NCI-H69 (cell line): ENCODE results near the gene PHACTR1.
"Not testable (repeated sequence)": the region's sequence is repeated elsewhere in the genome, so short reads cannot be mapped to it uniquely, and the experiment has no call there.

Experiments
- DNase-seq: peaks from one replicate; lab custom pipeline; 2025; lab: John Stamatoyannopoulos, UW

PHACTR1 gene

DNA sequence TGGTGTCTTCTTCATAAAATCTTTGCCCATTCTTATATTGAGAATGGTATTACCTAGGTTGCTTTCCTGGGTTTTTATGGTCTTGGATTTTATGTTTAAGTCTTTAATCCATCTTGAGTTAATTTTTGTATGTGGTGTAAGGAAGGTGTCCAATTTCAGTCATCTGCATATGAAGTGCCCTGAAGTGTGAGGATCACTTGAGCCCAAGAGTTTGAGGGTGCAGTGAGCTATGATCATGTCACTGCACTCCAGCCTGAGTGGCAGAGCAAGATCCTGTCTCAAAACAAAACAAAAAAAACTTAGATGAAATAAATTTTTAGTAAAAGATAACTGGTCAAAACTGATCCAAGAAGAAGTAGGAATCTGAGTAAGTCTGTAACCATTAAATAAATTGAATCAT lies 396.4 kb downstream of the PHACTR1 start:
- no peak for DNase-seq

DNA sequence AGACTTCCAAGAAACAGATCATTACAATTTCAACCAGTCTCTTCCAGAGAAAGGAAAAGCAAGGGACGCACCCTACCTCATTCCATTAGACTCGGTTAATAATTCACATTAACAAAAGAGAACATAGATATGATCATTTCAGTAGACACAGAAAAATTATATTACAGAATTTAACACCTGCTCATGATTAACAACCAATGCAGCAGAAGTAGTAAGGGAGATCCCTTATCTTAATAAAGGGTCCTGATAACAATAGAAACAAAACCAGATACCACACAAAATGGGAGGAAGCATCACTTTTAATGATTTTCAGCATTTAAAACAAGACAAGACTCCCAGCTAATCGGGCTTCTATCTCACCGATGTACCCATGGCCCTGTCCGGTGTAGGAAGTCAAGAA lies 396.8 kb downstream of the PHACTR1 start:
- DNase-seq, result no peak

DNA sequence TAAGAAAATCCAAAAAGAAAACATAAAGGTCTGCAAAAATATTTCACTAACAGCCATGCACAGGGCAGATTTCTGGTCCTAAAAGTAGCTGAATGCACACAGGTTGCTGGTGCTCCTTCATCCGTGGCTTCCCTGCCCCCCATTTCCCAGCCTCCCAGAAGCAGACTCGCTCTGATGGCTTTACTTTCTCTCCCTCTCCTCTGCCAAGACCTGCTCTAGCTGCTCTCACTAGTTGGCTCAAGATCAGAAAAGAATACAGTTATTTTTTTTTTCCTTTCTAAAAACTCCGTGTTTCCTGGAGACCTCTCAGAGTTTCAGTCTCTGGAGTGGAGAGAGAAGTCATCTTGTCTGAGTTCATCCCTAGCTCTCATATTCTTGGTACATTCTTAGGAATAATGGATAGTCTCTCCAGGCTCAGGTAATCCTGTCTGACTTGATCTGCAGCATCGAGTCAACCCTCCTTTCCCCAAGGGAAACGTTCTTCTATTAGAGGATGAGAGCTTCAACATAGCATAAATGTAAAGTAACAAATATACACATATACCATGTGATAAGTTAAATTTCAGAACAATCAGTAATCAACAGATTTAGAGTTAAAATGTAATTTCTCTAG lies 397.5 kb downstream of the PHACTR1 start:
- DNase-seq, result no peak

DNA sequence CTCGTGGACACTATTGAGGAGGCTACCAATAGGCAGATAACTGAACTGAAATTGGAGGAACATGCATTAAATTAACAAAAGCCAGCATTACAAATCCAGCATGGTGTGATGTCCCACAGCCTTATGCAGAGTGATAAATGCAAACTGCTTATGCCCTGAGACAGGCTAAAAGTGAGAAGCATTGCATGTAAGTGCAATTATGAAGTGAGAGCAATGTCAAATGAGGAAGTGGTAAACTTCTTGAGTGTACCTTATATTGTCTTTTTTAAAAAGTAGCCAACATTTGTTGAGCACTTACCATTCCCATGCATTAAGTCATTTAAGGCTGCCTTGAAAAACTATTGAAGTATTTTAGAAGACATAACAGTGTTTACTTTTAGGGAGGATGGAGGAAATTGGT lies 399.6 kb downstream of the PHACTR1 start:
- DNase-seq, result no peak

DNA sequence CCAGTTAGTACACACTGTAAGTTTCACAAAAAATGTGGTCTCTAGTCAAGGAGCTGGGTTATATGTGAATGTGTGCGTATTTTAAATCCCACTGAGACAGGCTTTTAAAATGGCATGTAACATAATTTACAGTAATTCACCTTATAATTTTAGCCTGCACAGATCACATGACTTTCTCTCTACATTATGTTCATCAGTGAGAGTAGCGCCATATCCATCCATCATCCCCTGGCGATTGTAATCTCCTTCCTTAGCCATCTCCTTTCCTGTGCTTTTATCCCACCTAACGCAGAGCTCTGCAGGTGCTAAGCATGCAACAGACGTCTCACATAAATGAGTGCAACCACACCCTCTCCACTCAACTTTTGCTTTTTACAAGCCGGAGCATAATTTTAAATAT lies 401.0 kb downstream of the PHACTR1 start:
- DNase-seq, result peak; percentile 57

DNA sequence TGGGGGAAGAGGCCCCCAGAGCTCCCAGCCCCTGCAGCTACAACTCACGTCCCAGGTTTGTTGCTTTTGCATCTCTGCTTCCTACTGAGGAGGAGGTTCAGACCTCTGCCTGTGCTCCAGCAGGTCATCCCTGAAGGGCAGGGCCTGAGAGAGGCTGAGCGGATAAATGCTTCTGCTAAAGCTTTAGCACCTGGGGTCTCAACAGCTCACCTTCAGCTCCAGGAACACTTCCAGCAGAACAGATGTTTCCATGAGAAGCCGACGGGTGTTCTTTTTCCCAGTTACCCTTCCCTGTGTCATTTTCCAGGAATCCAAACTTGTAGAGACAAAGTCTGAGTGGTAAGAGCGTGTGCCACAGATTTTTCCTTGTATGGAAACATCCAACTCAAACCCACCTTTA lies 403.0 kb downstream of the PHACTR1 start:
- no peak for DNase-seq

DNA sequence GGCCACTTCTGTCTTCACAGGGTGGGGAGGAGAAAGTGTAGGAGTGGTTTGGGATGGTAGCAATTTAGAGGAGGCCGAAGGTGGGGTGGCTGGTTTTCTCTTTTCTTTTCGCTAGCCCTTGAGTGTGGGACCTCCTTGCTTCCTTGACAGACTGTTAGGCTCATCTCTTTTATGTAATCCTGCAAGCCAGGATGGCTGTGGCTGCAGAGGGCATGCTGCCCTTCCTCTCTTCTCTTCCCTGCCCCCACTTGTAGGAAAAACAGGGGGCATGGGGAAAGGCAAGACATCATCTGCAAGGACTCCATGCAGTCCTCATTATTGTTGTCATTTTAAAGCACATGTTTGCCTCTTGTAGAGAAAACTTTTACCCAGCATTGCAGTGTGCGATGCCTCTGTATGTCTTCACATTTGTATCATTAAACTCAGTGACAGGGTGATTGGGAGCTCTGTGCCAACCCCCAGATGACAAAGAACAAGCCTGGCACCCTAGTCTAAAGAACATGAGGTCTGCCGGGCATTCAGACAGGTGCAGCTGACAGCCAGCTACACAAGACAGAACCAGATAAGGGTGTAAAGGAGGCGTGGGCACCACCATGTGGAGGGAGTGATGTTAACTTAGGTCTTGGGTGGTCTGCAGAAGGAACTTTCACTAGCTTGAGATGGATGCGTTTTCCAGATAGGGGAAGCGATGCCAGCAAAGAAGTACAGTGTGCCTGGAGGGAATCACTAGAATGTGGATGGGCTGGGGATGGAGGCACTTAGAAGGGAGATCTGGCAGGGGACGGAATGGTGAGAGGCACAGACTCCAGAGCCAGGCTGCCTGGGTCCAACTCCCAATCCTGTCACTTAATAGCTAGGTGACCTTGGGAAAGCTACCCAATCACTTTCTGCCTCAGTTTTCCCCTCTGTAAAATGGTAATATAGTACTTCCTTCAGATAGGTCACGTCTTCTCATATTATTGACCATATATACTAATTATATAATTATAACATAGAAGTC lies 404.2 kb downstream of the PHACTR1 start:
- DNase-seq, result no peak

DNA sequence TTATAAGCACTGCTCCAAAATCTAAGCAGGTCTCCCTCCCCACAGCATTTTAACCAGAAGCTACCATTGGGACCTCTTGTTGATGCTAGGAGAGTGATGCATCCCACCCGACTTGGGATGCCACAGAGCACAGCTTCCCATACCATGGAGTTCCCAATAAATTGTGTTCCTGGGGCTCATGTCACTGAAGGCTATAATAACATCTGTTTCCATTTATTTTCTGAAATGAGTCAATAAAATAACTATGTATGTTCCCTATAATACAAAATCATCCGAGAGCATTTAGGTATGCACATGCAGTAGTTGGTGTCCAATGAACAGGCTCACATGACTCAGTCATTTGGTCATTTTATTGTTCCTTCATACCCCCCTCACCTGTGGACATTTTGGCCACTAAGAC lies 407.6 kb downstream of the PHACTR1 start:
- no peak for DNase-seq

DNA sequence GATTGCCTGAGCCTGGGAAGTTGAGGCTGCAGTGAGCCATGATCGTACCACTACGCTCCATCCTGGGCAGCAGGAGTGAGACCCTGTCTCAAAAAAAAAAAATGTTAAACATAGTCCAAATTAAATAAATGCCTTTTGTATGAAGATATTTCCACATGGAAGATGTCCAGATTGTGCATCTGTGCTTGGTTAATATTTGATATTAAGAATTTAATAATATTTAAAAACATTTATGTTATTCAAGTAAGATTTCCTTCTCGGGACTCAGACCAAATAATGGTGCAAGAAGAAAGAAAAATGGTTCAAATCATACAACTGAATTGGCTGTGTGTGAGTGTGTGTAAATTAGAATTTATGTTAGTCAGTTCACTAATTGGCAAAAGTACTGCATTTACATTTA lies 409.3 kb downstream of the PHACTR1 start:
- DNase-seq, result no peak

DNA sequence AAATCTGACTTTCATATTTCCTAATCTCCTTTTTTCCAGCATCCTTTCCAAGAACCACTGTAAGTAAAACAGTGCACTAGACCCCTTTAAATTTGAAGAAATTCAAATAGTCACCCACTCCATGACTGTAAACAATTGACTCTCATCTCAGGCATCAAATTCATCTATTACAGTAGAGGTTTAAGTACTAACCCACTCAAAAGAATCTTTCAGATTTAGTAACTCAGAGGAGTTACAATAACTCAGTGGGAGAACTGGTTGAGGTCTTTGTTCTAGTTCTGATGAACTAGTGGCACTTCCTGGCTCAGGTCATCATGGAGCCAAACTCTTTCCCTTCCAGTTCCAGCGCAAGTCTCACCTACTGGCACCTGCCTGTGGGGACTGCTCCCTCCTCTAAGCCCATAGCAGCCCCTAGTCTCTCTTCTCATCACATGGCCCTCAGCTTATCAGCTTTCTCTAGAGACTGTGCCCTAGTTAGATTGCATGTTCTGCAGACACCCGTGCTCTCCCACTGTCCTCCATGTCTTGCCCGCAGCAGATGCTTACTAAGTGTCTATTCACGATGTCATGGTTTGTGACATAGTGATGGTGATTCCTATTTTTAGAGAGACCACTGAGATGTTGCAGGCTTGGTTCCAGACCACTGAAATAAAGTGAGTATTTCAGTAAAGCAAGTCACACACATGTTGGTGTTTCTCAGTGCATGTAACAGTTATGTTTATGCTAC lies 415.5 kb downstream of the PHACTR1 start:
- no peak for DNase-seq

DNA sequence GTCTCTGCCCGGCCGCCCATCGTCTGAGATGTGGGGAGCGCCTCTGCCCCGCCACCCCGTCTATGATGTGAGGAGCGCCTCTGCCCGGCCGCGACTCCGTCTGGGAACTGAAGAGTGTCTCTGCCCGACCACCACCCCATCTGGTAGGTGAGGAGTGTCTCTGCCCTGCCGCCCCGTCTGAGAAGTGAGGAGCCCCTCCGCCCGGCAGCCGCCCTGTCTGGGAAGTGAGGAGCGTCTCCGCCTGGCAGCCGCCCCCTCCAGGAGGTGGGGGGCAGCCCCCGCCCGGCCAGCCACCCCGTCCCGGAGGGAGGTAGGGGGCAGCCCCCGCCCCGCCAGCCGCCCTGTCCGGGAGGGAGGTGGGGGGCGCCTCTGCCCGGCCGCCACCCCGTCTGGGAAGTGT lies 417.3 kb downstream of the PHACTR1 start:
- not testable (repeated sequence) for DNase-seq

DNA sequence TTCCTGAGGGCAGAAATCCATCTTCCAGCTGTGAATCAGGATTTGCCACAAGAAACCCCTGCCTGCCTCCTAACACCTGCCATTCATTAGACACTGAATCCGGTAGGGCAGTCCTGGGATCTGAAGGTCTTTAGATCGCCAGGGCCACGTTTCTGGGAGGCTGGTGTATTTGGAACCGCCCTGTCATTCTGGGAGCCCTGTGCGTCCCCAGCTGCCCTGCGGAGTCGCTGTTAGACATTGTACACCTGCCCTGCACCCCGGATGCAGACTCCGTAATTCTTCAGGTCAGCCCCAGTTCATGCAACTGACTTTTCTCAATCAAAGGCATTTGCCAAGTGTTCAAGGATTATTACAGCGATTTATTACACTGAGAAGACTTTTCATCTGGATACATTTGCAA lies 418.6 kb downstream of the PHACTR1 start:
- peak; percentile 7 for DNase-seq

DNA sequence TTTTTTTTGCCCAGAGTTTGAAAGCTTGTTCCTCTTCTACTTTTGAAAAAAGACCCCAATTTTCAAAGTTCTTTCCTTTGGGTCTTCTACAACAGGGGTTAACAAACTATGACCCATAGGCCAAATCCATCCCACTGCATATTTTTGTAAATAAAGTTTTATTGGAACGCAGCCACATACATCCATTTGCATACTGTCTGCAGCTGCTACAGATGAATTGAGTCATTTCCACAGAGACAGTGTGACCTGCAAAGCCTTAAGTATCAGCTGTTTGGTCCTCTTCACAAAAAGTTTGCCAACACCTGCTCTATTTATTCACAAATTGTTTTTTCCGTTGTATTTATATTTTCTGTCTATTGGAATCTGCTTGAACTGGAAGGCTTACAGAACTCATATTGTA lies 422.6 kb downstream of the PHACTR1 start:
- no peak for DNase-seq

DNA sequence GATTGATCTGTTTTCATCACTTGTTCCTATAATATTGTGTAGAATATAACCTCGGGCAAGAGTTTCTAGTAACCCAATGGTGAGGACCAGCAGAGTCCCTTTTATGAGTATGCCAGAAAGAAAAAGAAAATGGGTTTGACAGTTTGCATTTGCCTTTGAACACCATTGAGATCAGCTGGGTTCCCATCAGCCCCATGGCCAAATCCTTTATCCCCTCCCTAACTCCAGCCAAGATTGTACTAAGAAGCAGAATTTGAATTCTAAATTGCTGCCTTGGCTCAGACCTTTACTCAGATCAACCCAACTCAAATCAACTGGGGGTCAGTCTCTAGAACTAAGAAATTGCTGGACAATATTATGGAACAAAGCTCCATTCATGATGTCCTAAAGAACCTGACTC lies 424.4 kb downstream of the PHACTR1 start:
- DNase-seq, result no peak

DNA sequence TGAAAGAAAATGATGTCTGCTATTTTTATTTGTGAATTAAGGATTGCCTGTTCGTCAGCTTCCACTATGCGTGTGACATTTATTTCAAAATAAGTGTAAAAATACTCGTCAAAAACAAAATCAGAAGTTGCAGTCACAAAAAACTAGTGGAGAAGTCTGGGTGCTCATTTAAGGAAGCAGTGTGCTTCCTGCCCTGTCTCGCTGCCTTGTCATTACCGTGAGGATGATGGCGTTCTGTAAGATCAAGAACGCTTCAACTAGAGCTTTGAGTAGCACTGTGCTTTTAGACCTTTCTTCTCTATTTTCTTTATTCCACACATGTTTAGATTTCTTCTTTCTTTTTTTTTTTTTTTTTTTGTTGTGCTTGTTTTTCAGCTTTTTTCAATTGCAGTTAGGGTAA lies 424.8 kb downstream of the PHACTR1 start:
- DNase-seq, result no peak

DNA sequence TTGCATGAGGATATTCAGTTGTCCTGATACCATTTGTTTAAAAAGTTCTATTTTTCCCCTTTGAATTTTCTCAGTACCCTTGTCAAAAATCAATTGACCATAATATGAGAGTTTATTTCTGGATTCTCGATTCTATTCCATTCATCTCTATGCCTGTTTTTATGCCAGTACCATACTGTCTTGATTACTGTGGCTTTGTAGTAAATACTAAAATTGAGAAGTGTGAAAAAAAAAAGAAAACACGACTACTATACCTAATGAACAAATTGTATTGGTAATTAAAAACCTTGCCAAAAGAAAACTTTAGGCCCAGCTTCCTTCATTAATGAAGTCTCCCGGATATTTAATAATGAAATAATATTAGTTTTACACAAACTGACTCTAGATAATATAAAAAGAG lies 426.0 kb downstream of the PHACTR1 start:
- DNase-seq, result no peak

DNA sequence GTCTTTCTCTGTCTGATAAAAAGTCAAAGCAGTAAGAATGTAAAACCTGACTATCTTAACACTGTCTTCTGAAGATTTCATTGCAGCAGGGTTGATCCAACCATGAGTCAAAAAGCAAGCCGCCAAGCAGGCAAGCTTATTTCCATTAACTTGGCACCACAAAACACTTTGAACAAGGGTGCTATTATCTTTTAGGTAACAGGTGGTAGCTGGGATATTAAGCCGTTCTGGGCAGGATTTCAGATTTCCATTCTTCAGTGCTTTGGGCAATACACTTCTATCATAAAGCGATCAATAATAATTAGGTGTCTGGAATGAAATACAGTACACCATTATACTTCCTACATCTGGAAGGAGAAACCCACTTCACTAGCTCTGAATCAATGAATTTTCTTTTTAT lies 429.9 kb downstream of the PHACTR1 start:
- peak; percentile 47 for DNase-seq

DNA sequence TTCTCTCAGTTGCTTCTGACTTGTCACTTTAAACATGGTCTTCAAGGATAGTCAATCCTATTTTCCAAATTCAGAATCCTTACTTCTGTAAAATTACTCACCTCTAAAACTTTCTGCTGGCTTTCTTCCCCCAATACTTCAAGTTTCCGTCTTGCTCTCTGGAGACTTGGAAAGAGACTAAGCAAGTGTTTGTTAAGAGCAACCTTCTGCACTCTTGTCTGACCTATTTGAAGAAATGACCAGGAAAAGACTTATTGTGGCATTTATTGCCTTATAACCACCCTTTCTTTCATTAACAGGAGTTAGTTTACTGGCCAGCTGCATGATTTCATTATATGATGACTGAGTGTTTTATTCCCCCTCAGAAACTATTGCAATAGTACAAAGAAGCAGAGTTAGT lies 430.8 kb downstream of the PHACTR1 start:
- no peak for DNase-seq

DNA sequence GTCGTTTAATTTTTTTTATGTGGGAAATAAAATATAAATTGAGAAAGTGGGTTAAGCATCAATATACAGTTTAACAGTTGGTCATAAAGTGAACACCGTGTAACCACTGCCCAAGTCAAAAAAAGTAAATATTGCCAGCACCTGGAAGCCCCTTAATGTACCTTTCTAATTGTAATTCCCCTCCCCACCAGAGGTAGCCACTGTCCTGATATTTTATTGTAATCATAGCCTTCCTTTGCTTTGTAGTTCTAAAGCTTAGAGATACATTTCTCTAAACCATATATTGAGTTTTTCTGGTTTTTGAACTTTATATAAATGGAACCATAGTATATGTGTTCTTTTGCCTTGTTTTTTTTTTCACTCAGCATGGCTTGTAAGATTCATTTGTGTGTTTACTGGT lies 431.2 kb downstream of the PHACTR1 start:
- no peak for DNase-seq

DNA sequence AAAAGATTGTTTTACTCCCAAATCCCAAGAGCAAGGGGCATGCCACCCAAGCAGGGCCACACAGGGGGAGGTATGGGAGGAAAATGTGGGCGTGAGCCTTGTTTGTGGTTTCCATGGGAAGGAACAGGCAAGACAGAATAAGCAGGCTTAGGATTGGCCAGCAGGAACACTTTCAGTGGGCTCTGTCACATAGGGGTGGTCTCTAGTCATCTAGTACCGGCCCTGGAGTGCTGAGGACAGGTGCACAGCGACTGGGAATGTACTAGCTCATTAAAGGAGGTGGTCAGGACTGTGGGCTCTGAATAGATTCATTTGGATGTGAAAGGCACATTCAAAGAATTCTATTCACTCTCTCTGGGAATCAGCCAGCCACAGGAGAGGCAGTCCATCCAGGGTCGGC lies 436.2 kb downstream of the PHACTR1 start:
- DNase-seq, result no peak

DNA sequence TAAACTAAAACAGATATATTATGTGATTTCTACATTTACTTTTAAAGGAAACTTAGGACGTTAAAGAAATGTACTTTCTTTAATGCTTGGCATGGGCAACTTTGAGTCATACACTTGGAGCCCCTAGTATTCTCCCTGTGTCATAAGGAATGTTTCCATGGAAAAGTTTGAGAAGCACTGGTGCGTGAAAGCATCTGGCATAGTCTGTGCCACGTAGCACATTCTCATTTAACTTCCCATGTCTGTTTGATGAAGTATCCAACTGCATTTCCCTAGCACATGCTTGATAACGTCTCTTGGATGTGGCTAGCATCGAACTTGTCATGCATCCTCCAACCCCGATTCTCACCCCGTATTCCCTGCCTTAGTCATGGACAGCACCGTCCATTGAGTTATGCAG lies 439.8 kb downstream of the PHACTR1 start:
- no peak for DNase-seq

DNA sequence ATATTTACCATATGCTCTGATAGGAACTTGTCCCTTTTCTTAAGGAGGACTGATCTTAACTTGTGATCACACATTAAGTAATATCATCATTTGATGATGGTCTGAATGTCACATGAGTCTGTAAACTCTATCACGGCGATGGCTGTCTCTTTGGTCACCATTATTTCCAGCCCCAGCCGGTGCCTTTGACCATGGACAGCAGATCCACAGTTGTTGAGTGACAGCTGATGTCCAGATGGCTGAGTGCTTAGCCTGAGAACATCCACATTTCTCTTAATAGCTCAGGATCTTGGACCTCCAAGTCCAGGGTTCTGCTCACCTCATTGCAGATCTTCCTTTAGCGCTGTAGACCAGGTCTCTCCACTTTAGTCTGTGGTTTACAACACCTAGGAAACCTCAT lies 440.7 kb downstream of the PHACTR1 start:
- no peak for DNase-seq

DNA sequence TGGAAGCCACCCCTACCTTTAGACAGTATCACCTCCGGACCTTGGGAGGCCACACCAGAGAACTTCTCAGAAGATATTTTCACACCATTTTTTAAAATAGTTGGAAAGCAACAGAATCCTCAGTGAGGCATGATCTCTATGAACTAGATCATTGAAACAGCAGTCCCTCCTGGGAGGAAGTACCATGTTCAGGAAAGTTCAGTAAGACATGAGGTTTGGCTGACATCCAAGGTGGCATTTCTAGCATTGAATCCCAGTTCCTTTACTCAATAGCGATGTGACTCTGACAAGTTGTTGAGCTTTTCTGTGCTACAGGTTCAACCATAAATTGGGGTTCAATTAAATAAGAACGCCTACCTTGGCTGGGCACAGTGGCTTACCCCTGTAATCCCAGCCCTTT lies 442.7 kb downstream of the PHACTR1 start:
- no peak for DNase-seq
